Panc1 (cell line): ENCODE measurements around the gene SYNC. TPM values are rescaled to one million over a fixed set of nuclear protein-coding genes. Genes with fewer than 3 reads are reported as not detected.

Experiments
- ATAC-seq: fragments of 200-7000 bp; cut with Tn5 transposase; 2 replicates; pipeline ENCODE4 v1.9.1; 2020; ENCODE audit warnings: mild to moderate bottlenecking, moderate library complexity
- BruUV-seq: library from RNA; stranded (reverse); fragments of 400-500 nt; replicated peaks from 2 replicates; lab custom pipeline; 2021; lab: Mats Ljungman, UMichigan
- CTCF ChIA-PET: fragments of 300-600 bp; sonication (Branson Sonifier 250); formaldehyde crosslinking; loops from one replicate; lab custom pipeline; 2022; ENCODE audit warnings: antibody characterized with exemption; lab: Charles Lee
- POLR2A ChIA-PET: fragments of 300-600 bp; sonication (Branson Sonifier 250); formaldehyde crosslinking; loops from one replicate; lab custom pipeline; 2022; ENCODE audit warnings: antibody characterized with exemption; lab: Charles Lee
- DNase-seq: peaks from one replicate; pipeline ENCODE4 v3.0.0-alpha.2; 2010; ENCODE audit warnings: low read depth, low spot score
- H3K27ac ChIP-seq: 2 replicates; pipeline ENCODE4 v1.5.1; 2011; ENCODE audit warnings: mild to moderate bottlenecking, low read length, inconsistent platforms
- H3K27me3 ChIP-seq: fragments of 200-500 bp; sonication (Bioruptor generic); 2 replicates; pipeline ENCODE4 v1.6.0; 2014; ENCODE audit warnings: low read length, inconsistent platforms; ENCODE audit not compliant: control insufficient read depth, insufficient read depth
- H3K36me3 ChIP-seq: fragments of 200-500 bp; sonication (Bioruptor generic); 2 replicates; pipeline ENCODE4 v1.5.1; 2014; ENCODE audit warnings: inconsistent platforms, mild to moderate bottlenecking, low read length, moderate library complexity; ENCODE audit not compliant: control insufficient read depth, insufficient read depth
- H3K4me1 ChIP-seq: 2 replicates; pipeline ENCODE4 v1.5.1; 2011; ENCODE audit warnings: inconsistent platforms, mild to moderate bottlenecking, low read length, moderate library complexity; ENCODE audit not compliant: control insufficient read depth, insufficient read depth
- H3K4me3 ChIP-seq, 2 experiments: 2 replicates each; pipeline ENCODE4 v1.5.1; 2011 to 2012; ENCODE audit warnings: low read depth in 2 of 2, low read length in 2 of 2, mild to moderate bottlenecking in 2 of 2, inconsistent platforms in 1 of 2, moderate library complexity in 1 of 2
- H3K9me3 ChIP-seq: fragments of 200-500 bp; sonication (Bioruptor generic); 2 replicates; pipeline ENCODE4 v1.5.1; 2014; ENCODE audit warnings: low read depth, mild to moderate bottlenecking, inconsistent platforms, low read length, moderate library complexity; ENCODE audit not compliant: control insufficient read depth, insufficient read depth
- CTCF ChIP-seq: fragments of 450-650 bp; IDR thresholded peaks from 2 replicates; pipeline ENCODE4 v1.5.1; 2017; ENCODE audit warnings: mild to moderate bottlenecking
- POLR2AphosphoS5 ChIP-seq: IDR thresholded peaks from 2 replicates; pipeline ENCODE4 v1.6.1; 2012; ENCODE audit warnings: mild to moderate bottlenecking, low read depth, low read length, moderate library complexity
- REST ChIP-seq, 2 experiments: IDR thresholded peaks; 2 replicates each; pipeline ENCODE4 v1.6.1; 2011 to 2012; ENCODE audit warnings: low read depth in 2 of 2, control low read depth in 1 of 2, low read length in 1 of 2, mild to moderate bottlenecking in 1 of 2, moderate library complexity in 1 of 2; ENCODE audit not compliant: insufficient read depth in 1 of 2
- SIN3A ChIP-seq: IDR thresholded peaks from 2 replicates; pipeline ENCODE4 v1.6.1; 2012; ENCODE audit warnings: low read depth, mild to moderate bottlenecking, low read length, moderate library complexity, borderline replicate concordance; ENCODE audit not compliant: insufficient read depth
- TCF7L2 ChIP-seq: IDR thresholded peaks from 2 replicates; pipeline ENCODE4 v1.6.1; 2011; ENCODE audit warnings: mild to moderate bottlenecking, low read depth, low read length, inconsistent platforms
- in situ Hi-C: cut with HindIII; loops from 2 replicates; pipeline ENCODE4 v1.10.0; 2016; ENCODE audit warnings: low sequenced_read_pairs, low pct_unique_long_range_greater_than_20kb
- intact Hi-C: fragments of 100-400 bp; cut with micrococcal nuclease; formaldehyde crosslinking; loops from one replicate; pipeline ENCODE4 v1.10.0; 2022; ENCODE audit not compliant: unreplicated experiment
- total RNA-seq: library from RNA; stranded (reverse); gene quantifications from one replicate; pipeline ENCODE4 v1.2.1, GENCODE V29; 2021; ENCODE audit not compliant: unreplicated experiment

Gene SYNC
- total RNA-seq, 1 experiment from 2014 or later: 1.3 TPM

- POLR2A ChIA-PET: no interaction called here
- intact Hi-C loops: no loop called here
- H3K27ac ChIP-seq: no peak overlapping the region
- no peaks in the 10 kb centered on the region for H3K36me3 ChIP-seq
- H3K27me3 ChIP-seq: no peaks in the 10 kb centered on the region
- H3K9me3 ChIP-seq: no peaks in the 10 kb centered on the region
- BruUV-seq: no TSS peak
- no peak overlapping the region for H3K4me3 ChIP-seq
- TF ChIP-seq SIN3A (no peak), CTCF (no peak), POLR2AphosphoS5 (no peak), TCF7L2 (no peak), REST (IDR thresholded peaks at IDR 0.05; ENCODE audit: insufficient read depth in 1 of 2, low read depth in 2 of 2, low read length in 1 of 2) (no peak)
- in situ Hi-C loops: no loop called here
- ATAC-seq: no peak
- no peak for DNase-seq
- H3K4me1 ChIP-seq: peaks cover 7% of the 10 kb centered on the region
- CTCF ChIA-PET: no interaction called here
Measured at GRCh38 chr1:32748348-32748747, 45.8 kb upstream of the SYNC start.

- DNase-seq (no peak), ATAC-seq (no peak)
- Histone ChIP-seq H3K36me3 (no peaks in the 10 kb centered on the region), H3K4me3 (no peak overlapping the region), H3K27me3 (no peaks in the 10 kb centered on the region), H3K27ac (no peak overlapping the region), H3K9me3 (no peaks in the 10 kb centered on the region), H3K4me1 (peaks cover 17% of the 10 kb centered on the region)
- CTCF ChIA-PET: no interaction called here
- intact Hi-C loops: no loop called here
- POLR2A ChIA-PET: no interaction called here
- in situ Hi-C loops: no loop called here
- TF ChIP-seq SIN3A (no peak), TCF7L2 (no peak), REST (IDR thresholded peaks at IDR 0.05; ENCODE audit: insufficient read depth in 1 of 2, low read depth in 2 of 2, low read length in 1 of 2) (no peak), CTCF (no peak), POLR2AphosphoS5 (no peak)
- BruUV-seq: no TSS peak
Measured at GRCh38 chr1:32746130-32746529, 43.6 kb upstream of the SYNC start.
